Smooth muscle cell (in vitro differentiated cells): ENCODE results near the gene APOL3. TPM values are rescaled to one million over a fixed set of nuclear protein-coding genes. Genes with fewer than 3 reads are reported as not detected.

Experiments used
- DNase-seq: peaks from one replicate; lab custom pipeline; 2025; ENCODE audit not compliant: unreplicated experiment; lab: John Stamatoyannopoulos, UW
- H2AFZ ChIP-seq: fragments of 200-600 bp; sonication (generic); 2 replicates; pipeline ENCODE4 v1.6.0; 2016; ENCODE audit warnings: antibody characterized with exemption, low read depth, mild to moderate bottlenecking
- H3F3A ChIP-seq: fragments of 200-600 bp; sonication (generic); 2 replicates; pipeline ENCODE4 v1.6.0; 2017; ENCODE audit warnings: antibody characterized with exemption, low read depth
- H3K27ac ChIP-seq: fragments of 200-600 bp; sonication (generic); 2 replicates; pipeline ENCODE4 v1.5.1; 2016; ENCODE audit warnings: low read depth, mild to moderate bottlenecking
- H3K27me3 ChIP-seq: fragments of 200-600 bp; sonication (generic); 2 replicates; pipeline ENCODE4 v1.6.1; 2016; ENCODE audit warnings: low read depth, mild to moderate bottlenecking
- H3K36me3 ChIP-seq: fragments of 200-600 bp; sonication (generic); 2 replicates; pipeline ENCODE4 v1.5.1; 2016; ENCODE audit warnings: low read depth
- H3K4me1 ChIP-seq: fragments of 200-600 bp; sonication (generic); 2 replicates; pipeline ENCODE4 v1.5.1; 2016; ENCODE audit warnings: low read depth
- H3K4me2 ChIP-seq: fragments of 200-600 bp; sonication (generic); 2 replicates; pipeline ENCODE4 v1.6.0; 2016; ENCODE audit warnings: mild to moderate bottlenecking
- H3K4me3 ChIP-seq: fragments of 200-600 bp; sonication (generic); 2 replicates; pipeline ENCODE4 v1.5.1; 2016; ENCODE audit warnings: mild to moderate bottlenecking
- H3K79me2 ChIP-seq: fragments of 200-600 bp; sonication (generic); 2 replicates; pipeline ENCODE4 v1.6.0; 2016; ENCODE audit warnings: low read depth, mild to moderate bottlenecking
- H3K9ac ChIP-seq: fragments of 200-600 bp; sonication (generic); 2 replicates; pipeline ENCODE4 v1.6.0; 2016; ENCODE audit warnings: low read depth
- H3K9me3 ChIP-seq: fragments of 200-600 bp; sonication (generic); replicated peaks from 2 replicates; pipeline ENCODE4 v1.5.1; 2016; ENCODE audit warnings: low read depth
- H4K20me1 ChIP-seq: fragments of 200-600 bp; sonication (generic); 2 replicates; pipeline ENCODE4 v1.6.0; 2016; ENCODE audit warnings: low read depth
- CTCF ChIP-seq: fragments of 200-600 bp; sonication (generic); IDR thresholded peaks from 2 replicates; pipeline ENCODE4 v1.5.1; 2017; ENCODE audit warnings: borderline replicate concordance, mild to moderate bottlenecking, antibody characterized with exemption; ENCODE audit not compliant: insufficient read depth, poor library complexity, severe bottlenecking
- WGBS: methylation state at CpG from one replicate; pipeline ENCODE4 v1.1.7; 2016; ENCODE audit warnings: low lambda C conversion rate; 5-methylcytosine and 5-hydroxymethylcytosine counted together
- polyA plus RNA-seq: library from polyadenylated mRNA; unstranded; fragments of >200 nt; fragmentation: Nextera tagmentation; extraction: Ambion mirVana; gene quantifications from 2 replicates; pipeline ENCODE4 v1.2.1, GENCODE V29; 2016
- total RNA-seq: library from RNA; depleted of rRNA; stranded (reverse); fragments of >200 nt; gene quantifications from 2 replicates; pipeline ENCODE4 v1.2.3, GENCODE V29; 2014

APOL3 gene
- total and polyA plus RNA-seq, 2 experiments from 2014 or later = 0.24 to 0.40 TPM

- H3K27me3 ChIP-seq = no peaks in the 10 kb centered on the region
- no peak overlapping the region for H3K27ac ChIP-seq
- no peak for TF ChIP-seq CTCF
- no peaks in the 10 kb centered on the region for H3F3A ChIP-seq
- no peaks in the 10 kb centered on the region for H3K9me3 ChIP-seq
- H3K4me3 ChIP-seq = no peak overlapping the region
- WGBS = 87% methylated on average over 10 of the region's 10 CpGs
- no peak overlapping the region for H3K4me2 ChIP-seq
- no peaks in the 10 kb centered on the region for H3K79me2 ChIP-seq
- no peaks in the 10 kb centered on the region for H4K20me1 ChIP-seq
- no peak overlapping the region for H3K9ac ChIP-seq
- no peak overlapping the region for H2AFZ ChIP-seq
- no peaks in the 10 kb centered on the region for H3K4me1 ChIP-seq
- no peak for DNase-seq
- no peaks in the 10 kb centered on the region for H3K36me3 ChIP-seq
Observed at GRCh38 chr22:36131907-36132306, 28.6 kb downstream of the APOL3 start.

GRCh38 chr22:36129486-36130388 lies 30.8 kb downstream of the APOL3 start:
- Histone ChIP-seq H3K4me2 (no peak overlapping the region), H3K27ac (no peak overlapping the region), H3F3A (no peaks in the 10 kb centered on the region), H3K4me3 (no peak overlapping the region), H4K20me1 (no peaks in the 10 kb centered on the region), H3K4me1 (no peaks in the 10 kb centered on the region), H3K9me3 (no peaks in the 10 kb centered on the region), H2AFZ (no peak overlapping the region), H3K9ac (no peak overlapping the region), H3K27me3 (no peaks in the 10 kb centered on the region), H3K79me2 (no peaks in the 10 kb centered on the region), H3K36me3 (no peaks in the 10 kb centered on the region)
- TF ChIP-seq CTCF = no peak
- WGBS = 72% methylated on average over 14 of the region's 14 CpGs
- no peak for DNase-seq

- Histone ChIP-seq H3K27me3 (no peaks in the 10 kb centered on the region), H3K4me1 (no peaks in the 10 kb centered on the region), H3F3A (no peaks in the 10 kb centered on the region), H2AFZ (no peak overlapping the region), H3K4me2 (no peak overlapping the region), H3K9me3 (no peaks in the 10 kb centered on the region), H3K36me3 (no peaks in the 10 kb centered on the region), H4K20me1 (no peaks in the 10 kb centered on the region), H3K9ac (no peak overlapping the region), H3K79me2 (no peaks in the 10 kb centered on the region), H3K27ac (no peak overlapping the region), H3K4me3 (no peak overlapping the region)
- no peak for TF ChIP-seq CTCF
- no peak for DNase-seq
- WGBS = 97% methylated on average over 9 of the region's 9 CpGs
Observed at GRCh38 chr22:36129071-36129470, 31.5 kb downstream of the APOL3 start.

GRCh38 chr22:36125994-36126531 lies 34.5 kb downstream of the APOL3 start:
- Histone ChIP-seq H3K4me3 (no peak overlapping the region), H3K4me1 (no peaks in the 10 kb centered on the region), H3K36me3 (no peaks in the 10 kb centered on the region), H3F3A (no peaks in the 10 kb centered on the region), H3K27ac (no peak overlapping the region), H3K9ac (no peak overlapping the region), H3K9me3 (no peaks in the 10 kb centered on the region), H2AFZ (no peak overlapping the region), H3K79me2 (no peaks in the 10 kb centered on the region), H4K20me1 (no peaks in the 10 kb centered on the region), H3K4me2 (no peak overlapping the region), H3K27me3 (no peaks in the 10 kb centered on the region)
- WGBS = 86% methylated on average over 1 of the region's 1 CpG
- DNase-seq = no peak
- no peak for TF ChIP-seq CTCF
